Measurements from ENCODE around the gene IFIT5.
"Not testable (repeated sequence)": the region's sequence is repeated elsewhere in the genome, so short reads cannot be mapped to it uniquely, and the experiment has no call there.

IFIT5 gene

GRCh38 chr10:89389254-89389653 lies 25.1 kb upstream of the IFIT5 start:
- no peak overlapping the region for H3K27ac Mint-ChIP-seq
- peaks cover 18% of the 10 kb centered on the region for H3K4me1 Mint-ChIP-seq
- H3K27me3 Mint-ChIP-seq = no peaks in the 10 kb centered on the region
- H3K4me3 Mint-ChIP-seq = no peak overlapping the region
- DNase-seq (no peak), ATAC-seq (no peak)
- no peaks in the 10 kb centered on the region for H3K9me3 Mint-ChIP-seq

GRCh38 chr10:89390476-89391225 lies 23.7 kb upstream of the IFIT5 start:
- no peak for ATAC-seq
- no peak overlapping the region for H3K27ac Mint-ChIP-seq
- no peak for DNase-seq
- H3K9me3 Mint-ChIP-seq = no peaks in the 10 kb centered on the region
- H3K4me3 Mint-ChIP-seq = no peak overlapping the region
- H3K27me3 Mint-ChIP-seq = no peaks in the 10 kb centered on the region
- peaks cover 25% of the 10 kb centered on the region for H3K4me1 Mint-ChIP-seq

GRCh38 chr10:89391226-89391576 lies 23.2 kb upstream of the IFIT5 start:
- not testable (repeated sequence) for H3K9me3 Mint-ChIP-seq, ATAC-seq, H3K27me3 Mint-ChIP-seq, H3K27ac Mint-ChIP-seq, H3K4me3 Mint-ChIP-seq, DNase-seq
- H3K4me1 Mint-ChIP-seq = peaks cover 25% of the 10 kb centered on the region

GRCh38 chr10:89391907-89392756 lies 22.2 kb upstream of the IFIT5 start, which contains the start of gene IFIT1:
Gene IFIT1 (plus strand): TSS chr10:89392623. CDS start chr10:89392713, 90 bp downstream.
- Mint-ChIP-seq H3K27me3 (no peaks in the 10 kb centered on the region), H3K4me3 (peak within 1 kb of the TSS; percentile 78 to 81), H3K4me1 (peaks cover 25% of the 10 kb centered on the region), H3K9me3 (no peaks in the 10 kb centered on the region), H3K27ac (peak within 1 kb of the TSS in 1 of 2 donors; percentile 66)
- DNase-seq (no peak), ATAC-seq (peak; percentile 80)

- no peaks in the 10 kb centered on the region for H3K9me3 Mint-ChIP-seq
- no peaks in the 10 kb centered on the region for H3K27me3 Mint-ChIP-seq
- peak; percentile 83 for ATAC-seq
- H3K4me1 Mint-ChIP-seq = peaks cover 27% of the 10 kb centered on the region
- peak overlapping the region; percentile 78 to 81 for H3K4me3 Mint-ChIP-seq
- no peak overlapping the region for H3K27ac Mint-ChIP-seq
- peak in 1 of 2 donors; percentile 20 for DNase-seq
Measured at GRCh38 chr10:89392974-89393373, 21.4 kb upstream of the IFIT5 start.

- Mint-ChIP-seq H3K9me3 (no peaks in the 10 kb centered on the region), H3K4me1 (peaks cover 30% of the 10 kb centered on the region), H3K27me3 (no peaks in the 10 kb centered on the region), H3K4me3 (no peak overlapping the region), H3K27ac (no peak overlapping the region)
- ATAC-seq = no peak
- DNase-seq = no peak
Measured at GRCh38 chr10:89393898-89394297, 20.5 kb upstream of the IFIT5 start.

GRCh38 chr10:89395141-89395540 lies 19.2 kb upstream of the IFIT5 start:
- H3K27ac Mint-ChIP-seq = peak overlapping the region in 1 of 2 donors; percentile 85
- ATAC-seq (no peak), DNase-seq (no peak)
- H3K4me3 Mint-ChIP-seq = no peak overlapping the region
- H3K4me1 Mint-ChIP-seq = peaks cover 30% of the 10 kb centered on the region
- no peaks in the 10 kb centered on the region for H3K9me3 Mint-ChIP-seq
- H3K27me3 Mint-ChIP-seq = no peaks in the 10 kb centered on the region

GRCh38 chr10:89398003-89398749 lies 16.2 kb upstream of the IFIT5 start:
- ATAC-seq (no peak), DNase-seq (no peak)
- Mint-ChIP-seq H3K4me3 (no peak overlapping the region), H3K27me3 (no peaks in the 10 kb centered on the region), H3K27ac (no peak overlapping the region), H3K9me3 (no peaks in the 10 kb centered on the region), H3K4me1 (peaks cover 14% of the 10 kb centered on the region)

- Mint-ChIP-seq H3K4me3 (no peak overlapping the region), H3K4me1 (peaks cover 12% of the 10 kb centered on the region), H3K27me3 (no peaks in the 10 kb centered on the region), H3K27ac (no peak overlapping the region), H3K9me3 (no peaks in the 10 kb centered on the region)
- DNase-seq = no peak
- no peak for ATAC-seq
Measured at GRCh38 chr10:89399956-89400355, 14.4 kb upstream of the IFIT5 start.

- H3K27me3 Mint-ChIP-seq = no peaks in the 10 kb centered on the region
- peaks cover 3% of the 10 kb centered on the region for H3K4me1 Mint-ChIP-seq
- ATAC-seq (no peak), DNase-seq (no peak)
- no peaks in the 10 kb centered on the region for H3K9me3 Mint-ChIP-seq
- no peak overlapping the region for H3K4me3 Mint-ChIP-seq
- H3K27ac Mint-ChIP-seq = no peak overlapping the region
Measured at GRCh38 chr10:89403043-89403442, 11.3 kb upstream of the IFIT5 start.

GRCh38 chr10:89404104-89405047 lies 10.0 kb upstream of the IFIT5 start:
- H3K27me3 Mint-ChIP-seq = no peaks in the 10 kb centered on the region
- peak overlapping the region in 1 of 2 donors; percentile 3 for H3K27ac Mint-ChIP-seq

GRCh38 chr10:89406178-89406577 lies 8.2 kb upstream of the IFIT5 start:
- not testable (repeated sequence) for H3K9me3 Mint-ChIP-seq, H3K27me3 Mint-ChIP-seq, ATAC-seq, DNase-seq, H3K4me3 Mint-ChIP-seq, H3K4me1 Mint-ChIP-seq, H3K27ac Mint-ChIP-seq

More at GRCh38 chr10:89404104-89405047, 10.0 kb upstream of the IFIT5 start:
- Mint-ChIP-seq H3K9me3 (no peaks in the 10 kb centered on the region), H3K4me3 (no peak overlapping the region), H3K4me1 (no peaks in the 10 kb centered on the region)
- DNase-seq (no peak), ATAC-seq (no peak)

- peaks cover 12% of the 10 kb centered on the region for H3K4me1 Mint-ChIP-seq
- not testable (repeated sequence) for DNase-seq, H3K27me3 Mint-ChIP-seq, ATAC-seq, H3K9me3 Mint-ChIP-seq, H3K4me3 Mint-ChIP-seq, H3K27ac Mint-ChIP-seq
Measured at GRCh38 chr10:89407792-89408191, 6.6 kb upstream of the IFIT5 start.

GRCh38 chr10:89409282-89409681 lies 5.1 kb upstream of the IFIT5 start:
- DNase-seq, H3K4me3 Mint-ChIP-seq, H3K27me3 Mint-ChIP-seq, H3K9me3 Mint-ChIP-seq, ATAC-seq, H3K27ac Mint-ChIP-seq: not testable (repeated sequence)
- H3K4me1 Mint-ChIP-seq = peaks cover 20% of the 10 kb centered on the region

GRCh38 chr10:89410551-89410950 lies 3.8 kb upstream of the IFIT5 start:
- H3K27me3 Mint-ChIP-seq, H3K27ac Mint-ChIP-seq, H3K9me3 Mint-ChIP-seq, DNase-seq, H3K4me3 Mint-ChIP-seq, ATAC-seq: not testable (repeated sequence)
- peaks cover 25% of the 10 kb centered on the region for H3K4me1 Mint-ChIP-seq
